GM18498 (cell line): ENCODE results near the gene FUT6.

Experiments
- ATAC-seq: cut with Tn5 transposase; IDR thresholded peaks from one replicate; pipeline ENCODE4 v1.9.1; 2021; ENCODE audit warnings: mild to moderate bottlenecking, moderate library complexity; ENCODE audit not compliant: unreplicated experiment

FUT6 gene

GRCh38 chr19:5806905-5807304 lies 32.6 kb downstream of the FUT6 start:
- ATAC-seq = no peak

DNA sequence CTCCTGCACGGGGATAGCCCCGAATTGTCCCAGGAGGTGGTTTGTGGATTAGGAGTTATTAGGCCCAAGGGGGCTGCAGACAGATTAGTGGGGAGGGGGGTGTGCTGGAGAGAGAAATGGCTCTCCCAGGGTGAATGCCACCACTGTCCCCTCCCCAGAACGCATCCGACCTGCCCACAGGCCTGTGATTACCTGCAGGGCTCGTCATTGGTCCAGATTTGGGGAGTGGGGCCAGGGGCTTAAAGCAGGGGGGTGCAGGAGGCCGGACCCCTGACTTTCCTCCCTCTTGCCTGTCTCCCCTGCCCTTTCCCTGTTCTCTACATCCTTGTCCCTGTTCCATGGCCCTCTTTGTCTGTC lies 33.4 kb downstream of the FUT6 start:
- no peak for ATAC-seq

GRCh38 chr19:5805462-5806132 lies 33.9 kb downstream of the FUT6 start:
- ATAC-seq = no peak

GRCh38 chr19:5804516-5805461 lies 34.7 kb downstream of the FUT6 start, which contains the start of gene NRTN:
Gene NRTN, plus strand, starts transcription at chr19:5805067. Its CDS starts 19,099 bp downstream, at chr19:5824166.
- no peak for ATAC-seq

DNA sequence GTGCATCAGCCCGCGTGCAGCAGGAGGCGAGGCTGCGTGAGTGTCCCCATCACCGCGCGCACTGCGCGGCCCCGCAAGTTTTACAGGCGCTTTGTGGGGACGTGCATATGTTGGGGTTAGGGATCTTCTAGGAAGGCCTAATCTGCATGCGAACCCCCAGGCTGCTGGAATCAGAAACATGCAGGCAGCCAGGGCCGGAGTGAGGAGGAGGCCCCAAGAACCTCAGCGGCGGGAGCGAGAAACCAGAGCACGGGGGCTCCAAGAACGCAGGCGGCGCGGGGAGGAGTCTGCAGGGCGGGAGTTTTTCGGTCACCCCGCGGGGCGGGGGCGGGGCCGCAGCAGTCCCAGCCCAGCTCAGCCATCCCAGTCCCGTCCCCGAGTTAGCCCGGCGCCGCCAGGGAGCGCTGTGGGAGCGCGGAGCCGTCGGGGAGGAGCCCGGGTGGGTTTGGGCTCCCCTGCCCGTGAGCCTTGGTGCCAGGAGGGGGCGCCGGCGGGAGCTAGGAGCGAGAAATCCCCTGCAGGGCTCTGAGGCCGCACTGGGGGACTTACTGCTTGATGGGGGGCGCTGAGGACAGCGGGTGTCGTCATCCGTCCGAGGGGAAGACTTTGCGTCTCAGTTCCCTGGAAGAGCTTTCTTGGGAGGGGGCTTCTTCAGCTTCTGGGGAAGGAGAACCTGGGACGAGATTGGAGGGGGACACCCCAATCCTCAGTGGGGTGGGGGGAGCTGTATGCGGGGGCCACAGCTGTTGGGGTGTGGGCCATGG lies 35.6 kb downstream of the FUT6 start:
- ATAC-seq = peak; percentile 80

DNA sequence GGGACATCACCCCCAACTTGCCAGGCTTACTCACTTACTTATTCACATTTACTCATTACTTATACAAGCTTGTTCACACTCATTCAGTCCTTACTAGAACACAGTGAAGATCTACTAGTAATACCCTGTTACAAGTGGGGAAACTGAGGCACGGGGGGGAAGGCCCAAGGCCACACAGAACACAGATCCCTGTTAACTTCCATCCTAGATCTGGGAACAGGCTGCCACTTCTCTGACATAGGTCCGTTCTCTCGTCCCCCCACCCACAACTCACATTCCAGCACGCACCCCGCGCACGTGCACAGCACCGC lies 36.1 kb downstream of the FUT6 start:
- no peak for ATAC-seq

- ATAC-seq = no peak
Measured at GRCh38 chr19:5801796-5802619, 37.5 kb downstream of the FUT6 start.

- ATAC-seq = no peak
Measured at GRCh38 chr19:5800361-5801270, 38.9 kb downstream of the FUT6 start.

DNA sequence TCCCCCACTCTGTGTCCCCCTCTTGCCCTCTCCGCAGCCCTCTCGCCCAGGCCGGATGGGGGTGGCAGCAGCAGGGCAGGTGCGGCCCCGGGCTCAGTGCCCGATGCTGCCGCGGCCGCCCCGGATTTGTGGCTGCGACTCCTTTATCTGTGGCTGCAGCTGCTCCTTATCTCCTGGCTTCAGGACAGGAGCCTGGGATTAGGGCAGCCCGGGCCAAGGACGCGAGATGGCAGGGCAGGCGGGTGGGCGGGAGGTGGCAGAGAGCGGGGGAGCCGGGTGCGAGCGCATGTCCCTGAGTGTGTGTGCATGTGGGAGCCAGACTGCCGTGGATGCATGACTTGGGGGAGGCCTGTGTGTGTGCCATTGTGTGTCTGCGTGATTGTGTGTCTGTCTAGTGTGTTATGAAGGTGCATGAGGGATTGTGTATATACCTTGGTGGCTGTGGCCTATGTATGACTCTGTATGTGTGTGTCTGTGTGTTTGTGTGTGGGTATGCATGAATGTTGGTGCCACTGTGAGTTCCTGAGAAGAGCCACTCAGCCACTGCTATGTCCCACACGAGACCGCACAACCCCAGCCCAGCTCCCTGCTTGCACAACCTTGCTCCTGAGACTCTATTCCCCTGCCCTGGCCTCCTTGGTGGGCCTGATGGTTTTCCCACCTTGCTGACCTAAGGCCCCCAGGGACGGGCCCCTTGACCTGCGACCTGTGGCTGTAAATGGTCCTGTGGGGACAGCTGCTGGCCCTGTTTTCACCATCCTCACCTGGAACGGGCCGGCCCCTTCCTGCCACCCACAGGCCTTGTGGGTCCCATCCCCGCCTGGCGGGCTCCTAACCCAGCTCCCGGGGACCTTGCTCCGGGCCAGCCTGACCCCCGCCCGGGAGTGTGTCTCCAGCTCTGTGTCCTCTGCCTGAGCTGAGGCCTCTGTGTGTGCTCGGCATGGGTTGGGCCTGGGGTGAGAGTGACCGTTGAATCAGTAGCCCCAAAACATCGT lies 40.0 kb downstream of the FUT6 start:
- ATAC-seq = no peak

GRCh38 chr19:5798244-5798643 lies 41.3 kb downstream of the FUT6 start:
- ATAC-seq = no peak

GRCh38 chr19:5795382-5795919 lies 44.1 kb downstream of the FUT6 start:
- no peak for ATAC-seq

DNA sequence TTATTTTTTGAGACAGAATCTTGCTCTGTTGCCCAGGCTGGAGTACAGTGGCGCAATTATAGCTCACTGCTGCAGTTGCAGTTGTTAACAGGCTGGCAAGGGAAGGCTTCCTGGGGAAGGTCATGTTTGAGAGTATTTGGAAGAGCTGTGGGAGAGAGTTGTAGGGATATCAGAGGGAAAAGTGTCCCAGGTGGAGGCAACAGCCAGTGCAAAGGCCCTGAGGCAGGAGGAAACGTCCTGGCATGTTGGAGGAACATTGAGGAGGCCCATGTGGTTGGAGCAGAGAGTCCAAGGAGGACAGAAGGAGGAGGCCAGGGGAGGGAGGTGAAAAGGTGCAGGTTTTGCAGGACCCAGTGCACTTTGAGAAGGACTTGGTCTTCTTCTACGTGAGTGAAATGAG lies 46.3 kb downstream of the FUT6 start:
- ATAC-seq = no peak

DNA sequence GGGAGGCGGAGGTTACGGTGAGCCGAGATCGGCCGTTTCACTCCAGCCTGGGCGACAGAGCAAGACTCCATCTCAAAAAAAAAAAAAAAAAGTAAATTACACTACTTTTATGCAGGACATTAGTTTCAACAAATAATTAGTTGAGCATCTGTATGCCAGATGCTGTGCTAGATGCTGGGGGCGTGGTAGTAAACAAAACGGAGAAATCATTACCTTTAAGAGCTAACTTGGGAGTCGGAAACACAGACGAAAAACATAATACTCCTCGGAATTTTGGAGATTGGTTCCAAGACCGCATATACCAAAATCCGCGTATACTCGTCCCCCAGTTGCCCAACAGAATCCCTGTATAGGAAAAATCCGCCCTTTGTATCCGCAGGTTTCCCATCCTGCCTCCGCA lies 47.3 kb downstream of the FUT6 start:
- ATAC-seq = no peak

DNA sequence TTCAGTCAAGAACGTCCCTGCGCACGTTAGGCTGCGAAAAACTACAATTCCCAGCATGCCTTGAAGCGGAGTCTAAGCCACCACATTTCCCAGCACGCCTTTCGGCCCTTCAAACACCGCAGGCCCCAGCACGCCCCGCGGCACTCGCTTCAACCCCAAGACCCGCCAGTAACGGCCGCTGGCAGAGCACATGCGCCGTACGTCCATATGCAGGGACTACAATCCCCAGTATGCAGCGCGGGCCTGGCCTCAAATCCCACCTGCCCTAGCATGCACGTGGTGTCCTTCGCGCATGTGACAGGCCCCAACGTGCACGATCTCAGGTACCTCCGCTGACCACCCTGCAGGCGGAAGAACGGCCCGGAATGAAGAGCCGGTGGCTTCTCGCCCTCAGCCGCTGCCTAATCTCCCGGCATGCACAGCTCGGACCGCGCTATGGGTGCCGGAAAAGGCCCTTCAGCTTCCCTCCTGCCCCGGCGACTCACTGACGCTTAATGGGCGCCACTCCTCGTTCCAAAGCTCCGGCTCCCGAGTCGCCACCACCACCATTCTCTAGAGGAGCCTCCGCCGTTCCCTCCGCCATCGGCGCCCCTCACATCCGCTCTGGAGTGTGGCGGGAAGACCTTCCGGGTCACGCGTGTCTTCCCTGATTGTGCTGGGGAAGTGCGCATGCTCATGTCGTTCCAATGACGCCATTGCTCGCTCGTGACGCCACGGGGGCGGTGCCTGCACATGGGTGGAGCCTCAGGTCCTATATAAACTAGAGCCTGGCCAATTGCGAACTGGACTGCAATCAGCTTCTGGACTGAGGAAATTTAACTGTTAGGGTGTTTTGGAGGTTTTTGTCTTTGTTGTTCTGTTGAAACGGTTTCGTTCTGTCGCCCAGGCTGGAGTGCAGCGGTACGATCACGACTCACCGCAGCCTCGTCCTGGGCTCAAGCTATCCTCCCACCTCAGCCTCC lies 48.7 kb downstream of the FUT6 start, which contains the start of gene DUS3L:
TSS of gene DUS3L (minus strand) at position 605 of the 962 bp plus-strand sequence. CDS start at position 583, 22 bp downstream.
- ATAC-seq = peak; percentile 90

GRCh38 chr19:5789886-5790558 lies 49.5 kb downstream of the FUT6 start:
- no peak for ATAC-seq

GRCh38 chr19:5789351-5789761 lies 50.1 kb downstream of the FUT6 start:
- ATAC-seq = no peak
